HL-60 (cell line): ENCODE measurements around the gene NBAS.

ENCODE experiments used
- GABPA ChIP-seq: IDR thresholded peaks from 2 replicates; pipeline ENCODE4 v1.6.1; 2012; ENCODE audit warnings: low read depth
- TF ChIP-seq, protein P1 (sequence below): IDR thresholded peaks from one replicate; pipeline ENCODE4 v1.5.1; 2011; ENCODE audit warnings: low read length, control low read depth, inconsistent platforms; ENCODE audit not compliant: insufficient read depth

DNA sequence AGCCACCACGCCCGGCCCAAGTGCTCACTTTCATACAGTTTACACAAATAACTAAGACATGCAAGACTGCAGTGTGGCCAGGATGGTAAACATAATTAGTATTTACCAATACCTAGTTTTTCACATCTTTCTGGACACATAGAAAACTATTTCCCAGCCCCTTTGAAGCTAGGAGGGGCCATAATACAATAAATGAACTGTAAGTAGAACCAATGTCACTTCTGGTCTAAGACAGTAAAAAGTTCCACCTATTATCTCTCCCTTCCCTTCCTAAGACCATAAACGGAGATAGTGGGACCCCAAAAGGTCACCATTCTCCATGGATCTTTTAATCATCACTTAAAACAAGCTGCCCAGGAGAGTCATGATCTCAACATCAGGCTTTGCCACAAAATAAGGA is 51.0 kb downstream of the NBAS start:
- TF ChIP-seq GABPA = no peak
- TF ChIP-seq, protein P1, sequence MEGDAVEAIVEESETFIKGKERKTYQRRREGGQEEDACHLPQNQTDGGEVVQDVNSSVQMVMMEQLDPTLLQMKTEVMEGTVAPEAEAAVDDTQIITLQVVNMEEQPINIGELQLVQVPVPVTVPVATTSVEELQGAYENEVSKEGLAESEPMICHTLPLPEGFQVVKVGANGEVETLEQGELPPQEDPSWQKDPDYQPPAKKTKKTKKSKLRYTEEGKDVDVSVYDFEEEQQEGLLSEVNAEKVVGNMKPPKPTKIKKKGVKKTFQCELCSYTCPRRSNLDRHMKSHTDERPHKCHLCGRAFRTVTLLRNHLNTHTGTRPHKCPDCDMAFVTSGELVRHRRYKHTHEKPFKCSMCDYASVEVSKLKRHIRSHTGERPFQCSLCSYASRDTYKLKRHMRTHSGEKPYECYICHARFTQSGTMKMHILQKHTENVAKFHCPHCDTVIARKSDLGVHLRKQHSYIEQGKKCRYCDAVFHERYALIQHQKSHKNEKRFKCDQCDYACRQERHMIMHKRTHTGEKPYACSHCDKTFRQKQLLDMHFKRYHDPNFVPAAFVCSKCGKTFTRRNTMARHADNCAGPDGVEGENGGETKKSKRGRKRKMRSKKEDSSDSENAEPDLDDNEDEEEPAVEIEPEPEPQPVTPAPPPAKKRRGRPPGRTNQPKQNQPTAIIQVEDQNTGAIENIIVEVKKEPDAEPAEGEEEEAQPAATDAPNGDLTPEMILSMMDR = no peak
